Aorta (tissue), 5 donors: ENCODE measurements around the gene AGAP1. TPM values are rescaled to one million over a fixed set of nuclear protein-coding genes. Genes with fewer than 3 reads are reported as not detected.

Experiments used
- ATAC-seq: fragments of 200-7000 bp; cut with Tn5 transposase; one replicate; pipeline ENCODE4 v1.9.1; 2022; ENCODE audit warnings: moderate library complexity; ENCODE audit not compliant: low FRiP score
- DNase-seq, 2 donors: peaks; one replicate each; pipeline ENCODE4 v3.0.0-alpha.2; 2020
- H3K27ac ChIP-seq, 2 donors: one replicate each; pipeline ENCODE4 v1.5.1; 2013; ENCODE audit warnings: low read length in 2 of 2, mild to moderate bottlenecking in 2 of 2, moderate library complexity in 2 of 2, control low read depth in 1 of 2, inconsistent platforms in 1 of 2, low read depth in 1 of 2
- H3K27me3 ChIP-seq, 2 donors: one replicate each; pipeline ENCODE4 v1.6.1; 2013; ENCODE audit warnings: control low read depth in 1 of 2, low read length in 1 of 2, mild to moderate bottlenecking in 1 of 2, moderate library complexity in 1 of 2; ENCODE audit not compliant: insufficient read depth in 2 of 2, control insufficient read depth in 1 of 2
- H3K36me3 ChIP-seq, 2 donors: one replicate each; pipeline ENCODE4 v1.6.1; 2013; ENCODE audit warnings: control low read depth in 1 of 2, low read length in 1 of 2, mild to moderate bottlenecking in 1 of 2; ENCODE audit not compliant: insufficient read depth in 2 of 2, control insufficient read depth in 1 of 2
- H3K4me1 ChIP-seq, 2 donors: one replicate each; pipeline ENCODE4 v1.6.1; 2013; ENCODE audit warnings: low read length in 2 of 2, control low read depth in 1 of 2, mild to moderate bottlenecking in 1 of 2, moderate library complexity in 1 of 2; ENCODE audit not compliant: insufficient read depth in 2 of 2, control insufficient read depth in 1 of 2
- H3K4me3 ChIP-seq, 2 donors: one replicate each; pipeline ENCODE4 v1.5.1; 2013; ENCODE audit warnings: low read length in 2 of 2, control low read depth in 1 of 2, mild to moderate bottlenecking in 1 of 2
- H3K9me3 ChIP-seq: one replicate; pipeline ENCODE4 v1.6.1; 2013; ENCODE audit warnings: mild to moderate bottlenecking, low read length; ENCODE audit not compliant: control insufficient read depth
- WGBS, 2 donors: extraction: QIAGEN DNeasy Blood & Tissue Kit; methylation state at CpG; one replicate each; pipeline ENCODE4 v1.1.7; 2013; 5-methylcytosine and 5-hydroxymethylcytosine counted together
- intact Hi-C, 2 donors: fragments of 100-400 bp; cut with DNase I; formaldehyde crosslinking; loops; one replicate each; pipeline versions ENCODE4 v1.14.2 to v1.15.0; 2022
- polyA plus RNA-seq, 2 donors: library from polyadenylated mRNA; stranded (reverse); fragments of 200-250 nt; gene quantifications; one replicate each; pipeline ENCODE4 v1.2.3, GENCODE V29; 2013
- total RNA-seq, 2 donors: library from RNA; stranded (reverse); fragmentation: NEBNext Ultra II Directional; extraction: Animal tissue kit (Norgen Biotek cat#: 25700); gene quantifications; one replicate each; pipeline ENCODE4 v1.2.1, GENCODE V29; 2021
- donor health status: healthy with polysubstance abuse.
- donor health status: Bipolar disorder and iron deficiency.
- donor health status: DM: no; HTN: no; CAD: no.
- donor health status: DM: no; HTN: no; CAD: no.
- donor health status: DM: yes; HTN: yes; CAD: no.

AGAP1 gene
- total and polyA plus RNA-seq, 4 donors: 3.0 to 32.7 (median 12.7) TPM

- H3K4me1 ChIP-seq: no peaks in the 10 kb centered on the region
- no peak for DNase-seq
- no peak for ATAC-seq
- WGBS, 2 donors: 88 to 91% methylated on average over 11 of the region's 11 CpGs
- no peaks in the 10 kb centered on the region for H3K27me3 ChIP-seq
- no peak overlapping the region for H3K4me3 ChIP-seq
- H3K36me3 ChIP-seq: no peaks in the 10 kb centered on the region
- intact Hi-C loops: no loop called here
- H3K27ac ChIP-seq: no peak overlapping the region
- H3K9me3 ChIP-seq: no peaks in the 10 kb centered on the region
Observed at GRCh38 chr2:236081171-236081570, 587.3 kb downstream of the AGAP1 start.

GRCh38 chr2:236082061-236082460, 588.2 kb downstream of the AGAP1 start:
- Histone ChIP-seq H3K27ac (no peak overlapping the region), H3K27me3 (no peaks in the 10 kb centered on the region), H3K4me3 (no peak overlapping the region), H3K36me3 (no peaks in the 10 kb centered on the region), H3K4me1 (no peaks in the 10 kb centered on the region), H3K9me3 (no peaks in the 10 kb centered on the region)
- ATAC-seq (no peak), DNase-seq (no peak)
- 79 to 83% methylated on average over 8 of the region's 8 CpGs for WGBS, 2 donors
- intact Hi-C loops: no loop called here

DNA sequence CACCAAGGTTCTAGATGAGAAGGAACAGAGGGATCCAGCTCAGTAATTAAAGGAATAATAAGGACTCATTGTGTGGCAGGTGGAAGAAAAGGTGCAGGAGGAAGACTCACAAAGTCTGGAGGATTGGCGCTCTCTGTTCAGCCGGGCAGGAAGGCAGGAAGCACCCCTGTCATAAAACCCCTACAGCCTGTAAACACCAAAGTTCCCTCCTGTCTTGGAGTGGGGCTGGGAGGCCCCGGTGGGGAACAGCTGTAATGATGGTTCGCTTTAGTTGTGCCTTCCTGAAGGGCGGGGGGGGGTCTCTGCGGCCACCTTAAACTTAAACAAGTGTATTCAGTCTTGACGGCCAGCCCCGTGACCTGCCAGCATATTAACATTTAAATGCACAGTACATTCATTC, 590.1 kb downstream of the AGAP1 start:
- Histone ChIP-seq H3K27me3 (no peaks in the 10 kb centered on the region), H3K9me3 (no peaks in the 10 kb centered on the region), H3K36me3 (no peaks in the 10 kb centered on the region), H3K4me3 (no peak overlapping the region), H3K4me1 (no peaks in the 10 kb centered on the region), H3K27ac (no peak overlapping the region)
- no peak for DNase-seq
- intact Hi-C loops: no loop called here
- ATAC-seq: no peak
- WGBS, 2 donors: 79 to 82% methylated on average over 8 of the region's 8 CpGs

GRCh38 chr2:236085211-236085610, 591.4 kb downstream of the AGAP1 start:
- no peak overlapping the region for H3K27ac ChIP-seq
- WGBS, 2 donors: 99 to 100% methylated on average over 2 of the region's 2 CpGs
- ATAC-seq: no peak

GRCh38 chr2:236085647-236086046, 591.8 kb downstream of the AGAP1 start:
- Histone ChIP-seq H3K4me3 (no peak overlapping the region), H3K27me3 (no peaks in the 10 kb centered on the region), H3K4me1 (no peaks in the 10 kb centered on the region), H3K36me3 (no peaks in the 10 kb centered on the region), H3K9me3 (no peaks in the 10 kb centered on the region), H3K27ac (no peak overlapping the region)
- intact Hi-C loops: no loop called here
- ATAC-seq: no peak
- no peak for DNase-seq
- 78 to 85% methylated on average over 7 of the region's 7 CpGs for WGBS, 2 donors

More at GRCh38 chr2:236085211-236085610, 591.4 kb downstream of the AGAP1 start:
- intact Hi-C loops: no loop called here
- no peak overlapping the region for H3K4me3 ChIP-seq
- no peaks in the 10 kb centered on the region for H3K9me3 ChIP-seq
- H3K36me3 ChIP-seq: no peaks in the 10 kb centered on the region
- DNase-seq: no peak
- no peaks in the 10 kb centered on the region for H3K4me1 ChIP-seq
- no peaks in the 10 kb centered on the region for H3K27me3 ChIP-seq

DNA sequence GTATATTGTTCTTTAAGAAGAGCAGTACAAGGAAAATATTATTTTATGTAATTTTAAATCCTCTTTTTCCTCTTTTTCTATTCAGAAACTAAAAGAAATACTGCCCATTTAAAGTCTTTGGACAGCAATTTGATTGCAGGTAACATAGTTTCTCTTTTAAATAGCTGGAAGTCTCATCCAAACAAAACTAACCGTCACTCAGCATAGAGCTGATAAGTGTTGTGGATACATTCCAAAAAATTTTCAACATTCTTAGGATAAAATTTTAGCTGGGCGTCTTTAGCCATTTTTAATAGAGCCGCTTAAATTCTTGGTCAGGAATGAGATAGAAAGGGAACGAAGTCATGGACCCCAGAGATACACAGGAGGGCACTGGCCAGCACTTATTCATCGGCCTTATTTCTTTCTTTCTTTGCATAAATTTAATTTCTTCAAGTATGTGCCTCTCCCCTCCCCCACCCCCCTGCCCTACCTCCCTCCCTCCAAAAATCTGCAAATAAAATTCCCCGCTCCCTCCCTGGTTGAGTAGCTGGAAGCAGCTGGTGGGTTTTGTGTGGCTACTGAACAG, 592.6 kb downstream of the AGAP1 start:
- ATAC-seq (no peak), DNase-seq (no peak)
- Histone ChIP-seq H3K27ac (no peak overlapping the region), H3K36me3 (no peaks in the 10 kb centered on the region), H3K4me1 (no peaks in the 10 kb centered on the region), H3K4me3 (no peak overlapping the region), H3K9me3 (no peaks in the 10 kb centered on the region), H3K27me3 (no peaks in the 10 kb centered on the region)
- 28 to 30% methylated on average over 6 of the region's 6 CpGs for WGBS, 2 donors
- intact Hi-C loops: no loop called here

GRCh38 chr2:236086971-236087465, 593.2 kb downstream of the AGAP1 start:
- no peaks in the 10 kb centered on the region for H3K27me3 ChIP-seq
- ATAC-seq: no peak
- WGBS, 2 donors: 79 to 86% methylated on average over 8 of the region's 8 CpGs

DNA sequence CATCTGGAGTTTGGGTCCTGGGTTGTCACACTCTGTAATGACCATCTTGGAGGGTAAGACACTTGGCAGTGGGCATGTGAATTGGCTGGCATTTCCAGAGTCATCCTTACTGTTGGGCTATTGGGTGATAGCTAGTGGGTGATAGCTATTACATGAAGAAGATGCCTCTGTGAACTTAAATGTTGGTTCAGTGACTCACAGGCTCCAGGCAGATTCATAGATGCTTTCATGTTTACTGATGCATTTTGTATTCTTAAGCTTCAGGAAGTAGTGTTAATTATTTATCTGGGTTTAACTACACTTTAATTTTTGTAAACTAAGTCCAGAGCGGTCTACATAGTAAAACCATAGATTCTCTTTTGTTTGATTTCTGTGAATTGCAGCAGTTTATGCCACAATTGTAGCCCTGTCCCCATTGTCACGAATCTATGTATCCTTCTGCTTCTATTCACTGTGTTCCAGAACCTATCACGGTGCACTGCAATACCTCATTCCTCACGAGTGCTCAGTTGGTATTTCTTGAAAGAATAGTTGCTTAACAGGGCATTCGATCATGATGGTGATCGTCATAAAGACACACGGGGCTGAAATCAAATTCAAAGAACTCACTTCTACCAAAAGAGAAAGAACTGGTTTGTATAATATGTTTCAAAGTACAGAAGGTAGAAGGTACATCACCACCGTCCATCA, 594.7 kb downstream of the AGAP1 start:
- no peaks in the 10 kb centered on the region for H3K27me3 ChIP-seq
- intact Hi-C loops: no loop called here
- no peaks in the 10 kb centered on the region for H3K36me3 ChIP-seq
- no peak for DNase-seq
- ATAC-seq: no peak
- WGBS, 2 donors: 92 to 93% methylated on average over 8 of the region's 8 CpGs
- H3K4me3 ChIP-seq: no peak overlapping the region
- no peaks in the 10 kb centered on the region for H3K9me3 ChIP-seq
- no peak overlapping the region for H3K27ac ChIP-seq
- no peaks in the 10 kb centered on the region for H3K4me1 ChIP-seq

More at GRCh38 chr2:236086971-236087465, 593.2 kb downstream of the AGAP1 start:
- H3K36me3 ChIP-seq: no peaks in the 10 kb centered on the region
- H3K4me3 ChIP-seq: no peak overlapping the region
- no peaks in the 10 kb centered on the region for H3K9me3 ChIP-seq
- peak in 1 of 2 donors; percentile 27 for DNase-seq
- H3K27ac ChIP-seq: no peak overlapping the region
- no peaks in the 10 kb centered on the region for H3K4me1 ChIP-seq
- intact Hi-C loops: no loop called here
